GM21825 (cell line): ENCODE results near the gene TLE5.
"Not testable (repeated sequence)": the region's sequence is repeated elsewhere in the genome, so short reads cannot be mapped to it uniquely, and the experiment has no call there.

Experiments
- ATAC-seq: cut with Tn5 transposase; IDR thresholded peaks from one replicate; pipeline ENCODE4 v1.9.1; 2021; ENCODE audit warnings: mild to moderate bottlenecking, moderate library complexity; ENCODE audit not compliant: unreplicated experiment

Gene TLE5

GRCh38 chr19:3096902-3097326 is 34.6 kb upstream of the TLE5 start:
- no peak for ATAC-seq

- ATAC-seq: no peak
These were observed 34.1 kb upstream of the TLE5 start for GRCh38 chr19:3096267-3096901.

- ATAC-seq: no peak
These were observed 33.3 kb upstream of the TLE5 start for GRCh38 chr19:3095441-3096191.

- no peak for ATAC-seq
These were observed 32.5 kb upstream of the TLE5 start for GRCh38 chr19:3094601-3095440.

GRCh38 chr19:3089299-3089855 is 27.1 kb upstream of the TLE5 start:
- not testable (repeated sequence) for ATAC-seq

- no peak for ATAC-seq
These were observed 25.5 kb upstream of the TLE5 start for GRCh38 chr19:3087769-3088168.

- no peak for ATAC-seq
These were observed 22.6 kb upstream of the TLE5 start for GRCh38 chr19:3084943-3085342.

GRCh38 chr19:3083964-3084363 is 21.7 kb upstream of the TLE5 start:
- no peak for ATAC-seq

- no peak for ATAC-seq
These were observed 20.0 kb upstream of the TLE5 start for GRCh38 chr19:3082331-3082730.

- no peak for ATAC-seq
These were observed 18.0 kb upstream of the TLE5 start for GRCh38 chr19:3080286-3080685.

GRCh38 chr19:3079578-3079977 is 17.3 kb upstream of the TLE5 start:
- no peak for ATAC-seq

GRCh38 chr19:3075605-3076431 is 13.5 kb upstream of the TLE5 start:
- no peak for ATAC-seq

GRCh38 chr19:3073931-3074595 is 11.8 kb upstream of the TLE5 start:
- no peak for ATAC-seq

- ATAC-seq: no peak
These were observed 10.9 kb upstream of the TLE5 start for GRCh38 chr19:3073159-3073563.

GRCh38 chr19:3071768-3072167 is 9.5 kb upstream of the TLE5 start:
- no peak for ATAC-seq

GRCh38 chr19:3068071-3068470 is 5.8 kb upstream of the TLE5 start:
- no peak for ATAC-seq

- ATAC-seq: no peak
These were observed 5.3 kb upstream of the TLE5 start for GRCh38 chr19:3067563-3067962.

- ATAC-seq: no peak
These were observed 4.3 kb upstream of the TLE5 start for GRCh38 chr19:3066482-3067049.

GRCh38 chr19:3065675-3066357 is 3.5 kb upstream of the TLE5 start:
- ATAC-seq: peak; percentile 53
